GM23338 (cell line): Measurements from ENCODE around the gene MAP3K5. TPM values are rescaled to one million over a fixed set of nuclear protein-coding genes. Genes with fewer than 3 reads are reported as not detected.

ENCODE experiments used
- ATAC-seq: fragments of 200-7000 bp; cut with Tn5 transposase; 3 replicates; pipeline ENCODE4 v1.9.1; 2020
- DNase-seq: peaks from one replicate; pipeline ENCODE4 v3.0.0-alpha.2; 2015; ENCODE audit warnings: low spot score
- H2AFZ ChIP-seq: fragments of 200-600 bp; sonication (generic); 2 replicates; pipeline ENCODE4 v1.8.0; 2016; ENCODE audit warnings: antibody characterized with exemption, mild to moderate bottlenecking, moderate library complexity
- H3F3A ChIP-seq: fragments of 200-600 bp; sonication (generic); replicated peaks from 2 replicates; pipeline ENCODE4 v1.8.0; 2017; ENCODE audit warnings: antibody characterized with exemption, mixed run types, low read depth
- H3K27ac ChIP-seq: fragments of 200-600 bp; sonication (generic); 2 replicates; pipeline ENCODE4 v1.6.1; 2016; ENCODE audit warnings: low read depth
- H3K27me3 ChIP-seq: fragments of 200-600 bp; sonication (generic); 2 replicates; pipeline ENCODE4 v1.8.0; 2016; ENCODE audit warnings: mild to moderate bottlenecking, mixed run types, moderate library complexity; ENCODE audit not compliant: insufficient read depth
- H3K36me3 ChIP-seq: fragments of 200-600 bp; sonication (generic); 2 replicates; pipeline ENCODE4 v1.8.0; 2016; ENCODE audit warnings: mild to moderate bottlenecking; ENCODE audit not compliant: insufficient read depth
- H3K4me1 ChIP-seq: fragments of 200-600 bp; sonication (generic); 2 replicates; pipeline ENCODE4 v1.8.0; 2016; ENCODE audit warnings: mild to moderate bottlenecking, moderate library complexity; ENCODE audit not compliant: insufficient read depth
- H3K4me2 ChIP-seq: fragments of 200-600 bp; sonication (generic); 2 replicates; pipeline ENCODE4 v1.7.1; 2017; ENCODE audit warnings: mixed run types
- H3K4me3 ChIP-seq: fragments of 200-600 bp; sonication (generic); 2 replicates; pipeline ENCODE4 v1.6.1; 2016; ENCODE audit warnings: mixed run types
- H3K79me2 ChIP-seq: fragments of 200-600 bp; sonication (generic); replicated peaks from 2 replicates; pipeline ENCODE4 v1.8.0; 2017; ENCODE audit warnings: mild to moderate bottlenecking; ENCODE audit not compliant: insufficient read depth
- H3K9me2 ChIP-seq: fragments of 200-600 bp; sonication (generic); 2 replicates; pipeline ENCODE4 v1.8.0; 2017; ENCODE audit not compliant: insufficient read depth
- H4K20me1 ChIP-seq: fragments of 200-600 bp; sonication (generic); replicated peaks from 2 replicates; pipeline ENCODE4 v1.8.0; 2017; ENCODE audit warnings: mild to moderate bottlenecking; ENCODE audit not compliant: insufficient read depth
- H3K27ac Mint-ChIP-seq: 2 replicates; pipeline ENCODE4 v1.8.0; 2020; ENCODE audit warnings: inconsistent platforms, mild to moderate bottlenecking, moderate library complexity, mixed read lengths
- H3K27me3 Mint-ChIP-seq: 3 replicates; pipeline ENCODE4 v1.8.0; 2022; ENCODE audit warnings: low read depth, mild to moderate bottlenecking, moderate library complexity, mixed read lengths, inconsistent platforms; ENCODE audit not compliant: insufficient read depth, poor library complexity
- H3K36me3 Mint-ChIP-seq: 3 replicates; pipeline ENCODE4 v1.8.0; 2021; ENCODE audit warnings: low read depth, mild to moderate bottlenecking, inconsistent platforms, moderate library complexity, mixed read lengths
- H3K4me1 Mint-ChIP-seq: 3 replicates; pipeline ENCODE4 v1.8.0; 2020; ENCODE audit warnings: mild to moderate bottlenecking, inconsistent platforms, mixed read lengths
- H3K4me3 Mint-ChIP-seq: 3 replicates; pipeline ENCODE4 v1.8.0; 2021; ENCODE audit warnings: moderate library complexity, mild to moderate bottlenecking, inconsistent platforms, mixed read lengths
- H3K9me3 Mint-ChIP-seq: 3 replicates; pipeline ENCODE4 v1.8.0; 2020; ENCODE audit warnings: moderate library complexity, mild to moderate bottlenecking, inconsistent platforms, mixed read lengths
- CREB1 ChIP-seq: fragments of 250-450 bp; sonication (Bioruptor Pico); IDR thresholded peaks from 2 replicates; pipeline ENCODE4 v1.5.0; 2020; ENCODE audit warnings: low read depth, mild to moderate bottlenecking, moderate library complexity
- CTCF ChIP-seq, 2 experiments: fragments of 200-600 bp in 1 of 2; sonication (generic) in 1 of 2; conservative IDR thresholded peaks; 2 replicates each; pipeline versions ENCODE4 v1.5.1 to v1.6.1; 2016 to 2017; ENCODE audit warnings: antibody characterized with exemption in 2 of 2, low read depth in 2 of 2, mild to moderate bottlenecking in 2 of 2, moderate library complexity in 1 of 2
- EZH2 ChIP-seq: fragments of 200-600 bp; sonication (generic); IDR thresholded peaks from one replicate; pipeline ENCODE4 v1.8.0; 2017; ENCODE audit warnings: antibody characterized with exemption, mild to moderate bottlenecking, low read depth; ENCODE audit not compliant: unreplicated experiment
- EZH2phosphoT487 ChIP-seq: fragments of 200-600 bp; sonication (generic); IDR thresholded peaks from one replicate; pipeline ENCODE4 v1.8.1; 2018; ENCODE audit warnings: antibody characterized with exemption; ENCODE audit not compliant: unreplicated experiment
- JUNB ChIP-seq: IDR thresholded peaks from one replicate; pipeline ENCODE4 v1.6.1; 2016; ENCODE audit warnings: antibody characterized with exemption; ENCODE audit not compliant: unreplicated experiment
- NANOG ChIP-seq: IDR thresholded peaks from 2 replicates; pipeline ENCODE4 v1.6.1; 2016; ENCODE audit warnings: antibody characterized with exemption, borderline replicate concordance
- POLR2AphosphoS5 ChIP-seq: IDR thresholded peaks from 2 replicates; pipeline ENCODE4 v1.6.1; 2016; ENCODE audit warnings: antibody characterized with exemption, low read depth
- REST ChIP-seq: IDR thresholded peaks from one replicate; pipeline ENCODE4 v1.6.1; 2018; ENCODE audit warnings: antibody characterized with exemption; ENCODE audit not compliant: unreplicated experiment
- STAT1 ChIP-seq: IDR thresholded peaks from one replicate; pipeline ENCODE4 v1.6.1; 2016; ENCODE audit warnings: antibody characterized with exemption; ENCODE audit not compliant: unreplicated experiment
- ZNF114 ChIP-seq: fragments of 250-450 bp; sonication (Bioruptor Pico); IDR thresholded peaks from 2 replicates; pipeline ENCODE4 v1.5.0; 2020; ENCODE audit warnings: mild to moderate bottlenecking, moderate library complexity
- ZNF331 ChIP-seq: fragments of 250-450 bp; sonication (Bioruptor Pico); IDR thresholded peaks from 2 replicates; pipeline ENCODE4 v1.5.0; 2020; ENCODE audit warnings: low read depth, mild to moderate bottlenecking, moderate library complexity
- ZNF462 ChIP-seq: fragments of 250-450 bp; sonication (Bioruptor Pico); IDR thresholded peaks from 2 replicates; pipeline ENCODE4 v1.5.0; 2020; ENCODE audit warnings: mild to moderate bottlenecking, moderate library complexity
- polyA plus RNA-seq: library from polyadenylated mRNA; unstranded; fragments of >200 nt; fragmentation: Nextera tagmentation; extraction: Ambion mirVana; gene quantifications from 2 replicates; pipeline ENCODE4 v1.2.1, GENCODE V29; 2016
- total RNA-seq: library from RNA; depleted of rRNA; stranded (reverse); fragments of >200 nt; shearing (Covaris generic); gene quantifications from 2 replicates; pipeline ENCODE4 v1.2.3, GENCODE V29; 2014
- TF ChIP-seq, protein P1 (sequence below): IDR thresholded peaks from 2 replicates; pipeline ENCODE4 v1.6.1; 2016; ENCODE audit warnings: antibody characterized with exemption

The MAP3K5 gene
- total and polyA plus RNA-seq, 2 experiments from 2014 or later = 0.76 to 2.8 TPM

DNA sequence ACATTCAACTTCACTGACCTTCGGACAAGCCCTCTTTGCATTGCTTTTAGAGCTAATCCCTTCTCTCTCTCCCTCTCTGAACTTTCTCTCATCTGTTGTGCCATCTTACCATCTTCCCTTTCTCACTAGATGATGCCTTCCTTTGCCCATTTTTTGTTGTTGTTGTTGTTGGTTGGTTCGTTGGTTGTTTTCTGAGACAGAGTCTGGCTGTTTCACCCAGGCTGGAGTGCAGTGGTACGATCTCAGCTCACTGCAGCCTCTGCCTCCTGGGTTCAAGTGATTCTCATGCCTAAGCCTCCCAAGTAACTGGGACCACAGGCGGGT lies 18.8 kb downstream of the MAP3K5 start:
- Mint-ChIP-seq H3K27ac (no peak overlapping the region), H3K36me3 (no peaks in the 10 kb centered on the region), H3K4me1 (peaks cover 14% of the 10 kb centered on the region; the same call in 2 of the 3 replicates), H3K4me3 (no peak overlapping the region), H3K9me3 (no peaks in the 10 kb centered on the region), H3K27me3 (no peaks in the 10 kb centered on the region)
- H3K4me2 ChIP-seq = no peak overlapping the region
- H3K27ac ChIP-seq = no peak overlapping the region
- ATAC-seq (no peak), DNase-seq (no peak)
- TF ChIP-seq ZNF462 (CRISPR knock-in tag) (no peak), JUNB (no peak), CTCF (conservative IDR thresholded peaks at IDR 0.05; ENCODE audit: low read depth in 2 of 2) (no peak), POLR2AphosphoS5 (no peak), CREB1 (CRISPR knock-in tag) (no peak), EZH2 (no peak), ZNF114 (CRISPR knock-in tag) (no peak), ZNF331 (no peak), NANOG (no peak), STAT1 (no peak), EZH2phosphoT487 (no peak), REST (no peak)
- TF ChIP-seq, protein P1, sequence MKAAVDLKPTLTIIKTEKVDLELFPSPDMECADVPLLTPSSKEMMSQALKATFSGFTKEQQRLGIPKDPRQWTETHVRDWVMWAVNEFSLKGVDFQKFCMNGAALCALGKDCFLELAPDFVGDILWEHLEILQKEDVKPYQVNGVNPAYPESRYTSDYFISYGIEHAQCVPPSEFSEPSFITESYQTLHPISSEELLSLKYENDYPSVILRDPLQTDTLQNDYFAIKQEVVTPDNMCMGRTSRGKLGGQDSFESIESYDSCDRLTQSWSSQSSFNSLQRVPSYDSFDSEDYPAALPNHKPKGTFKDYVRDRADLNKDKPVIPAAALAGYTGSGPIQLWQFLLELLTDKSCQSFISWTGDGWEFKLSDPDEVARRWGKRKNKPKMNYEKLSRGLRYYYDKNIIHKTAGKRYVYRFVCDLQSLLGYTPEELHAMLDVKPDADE = no peak
- H4K20me1 ChIP-seq = no peaks in the 10 kb centered on the region
- H2AFZ ChIP-seq = peak overlapping the region; percentile 60; the same call in 1 of the 2 replicates
- no peaks in the 10 kb centered on the region for H3K27me3 ChIP-seq
- H3K79me2 ChIP-seq = no peaks in the 10 kb centered on the region
- 0 out of 2 replicates have a peak, but pooled peaks cover 4% of the 10 kb centered on the region for H3K4me1 ChIP-seq
- no peak overlapping the region for H3K4me3 ChIP-seq
- no peaks in the 10 kb centered on the region for H3K36me3 ChIP-seq
- H3F3A ChIP-seq = no peaks in the 10 kb centered on the region
- H3K9me2 ChIP-seq = no peaks in the 10 kb centered on the region
